Lung (tissue), 12 donors: ENCODE data around the gene PGS1. TPM values are rescaled to one million over a fixed set of nuclear protein-coding genes. Genes with fewer than 3 reads are reported as not detected.

Source experiments
- ATAC-seq: fragments of 200-7000 bp; cut with Tn5 transposase; one replicate; pipeline ENCODE4 v1.9.1; 2020; ENCODE audit warnings: moderate number of reproducible peaks; ENCODE audit not compliant: insufficient read depth, low FRiP score
- DNase-seq, 3 donors: peaks; one replicate each; pipeline ENCODE4 v3.0.0-alpha.2; 2013 to 2017
- H3K27ac ChIP-seq, 2 donors: one replicate each; pipeline ENCODE4 v1.5.1; 2013; ENCODE audit warnings: mild to moderate bottlenecking in 2 of 2, moderate library complexity in 2 of 2, control low read depth in 1 of 2, inconsistent platforms in 1 of 2, low read depth in 1 of 2, low read length in 1 of 2
- H3K27me3 ChIP-seq, 3 donors: one replicate each; pipeline ENCODE4 v1.5.1; 2013; ENCODE audit warnings: low read length in 2 of 3; ENCODE audit not compliant: control insufficient read depth in 3 of 3, insufficient read depth in 3 of 3
- H3K36me3 ChIP-seq, 4 donors: one replicate each; pipeline ENCODE4 v1.5.1; 2013; ENCODE audit warnings: low read length in 4 of 4, mild to moderate bottlenecking in 1 of 4, moderate library complexity in 1 of 4; ENCODE audit not compliant: control insufficient read depth in 4 of 4, insufficient read depth in 4 of 4
- H3K4me1 ChIP-seq, 5 donors: one replicate each; pipeline ENCODE4 v1.5.1; 2013; ENCODE audit warnings: low read length in 5 of 5, mild to moderate bottlenecking in 2 of 5, moderate library complexity in 1 of 5; ENCODE audit not compliant: control insufficient read depth in 5 of 5, insufficient read depth in 5 of 5
- H3K4me3 ChIP-seq: one replicate; pipeline ENCODE4 v1.5.1; 2013; ENCODE audit warnings: mild to moderate bottlenecking, control low read depth, moderate library complexity
- H3K9ac ChIP-seq, 2 donors: one replicate each; pipeline ENCODE4 v1.5.1; 2013; ENCODE audit warnings: low read length in 2 of 2, control low read depth in 1 of 2; ENCODE audit not compliant: insufficient read depth in 1 of 2
- H3K9me3 ChIP-seq, 4 donors: one replicate each; pipeline ENCODE4 v1.5.1; 2013; ENCODE audit warnings: low read length in 3 of 4, mild to moderate bottlenecking in 1 of 4, moderate library complexity in 1 of 4; ENCODE audit not compliant: control insufficient read depth in 4 of 4, insufficient read depth in 3 of 4
- WGBS, 2 donors: extraction: QIAGEN DNeasy Blood & Tissue Kit; methylation state at CpG; one replicate each; pipeline ENCODE4 v1.1.7; 2013; 5-methylcytosine and 5-hydroxymethylcytosine counted together
- polyA plus RNA-seq, 2 donors: library from polyadenylated mRNA; stranded (reverse); fragments of 200-250 nt; gene quantifications; one replicate each; pipeline ENCODE4 v1.2.1, GENCODE V29; 2013
- total RNA-seq, 2 donors: library from RNA; depleted of rRNA in 1 of 2; stranded (reverse); fragments of >200 nt in 1 of 2; gene quantifications; one replicate each; pipeline ENCODE4 v1.2.1, GENCODE V29; 2014 to 2021
- TF ChIP-seq, protein P1 (sequence below): IDR thresholded peaks from 2 replicates; pipeline ENCODE4 v1.5.1; 2012; ENCODE audit warnings: mild to moderate bottlenecking; ENCODE audit errors: control extremely low read depth, extremely low read depth
- donor health status: control.
- donor health status: control.
- donor health status: Bipolar disorder and iron deficiency.
- donor health status: healthy.
- donor health status: DM: yes; HTN: yes; CAD: no.

The PGS1 gene
- total and polyA plus RNA-seq, 4 donors = 44.9 to 104 (median 94.3) TPM

DNA sequence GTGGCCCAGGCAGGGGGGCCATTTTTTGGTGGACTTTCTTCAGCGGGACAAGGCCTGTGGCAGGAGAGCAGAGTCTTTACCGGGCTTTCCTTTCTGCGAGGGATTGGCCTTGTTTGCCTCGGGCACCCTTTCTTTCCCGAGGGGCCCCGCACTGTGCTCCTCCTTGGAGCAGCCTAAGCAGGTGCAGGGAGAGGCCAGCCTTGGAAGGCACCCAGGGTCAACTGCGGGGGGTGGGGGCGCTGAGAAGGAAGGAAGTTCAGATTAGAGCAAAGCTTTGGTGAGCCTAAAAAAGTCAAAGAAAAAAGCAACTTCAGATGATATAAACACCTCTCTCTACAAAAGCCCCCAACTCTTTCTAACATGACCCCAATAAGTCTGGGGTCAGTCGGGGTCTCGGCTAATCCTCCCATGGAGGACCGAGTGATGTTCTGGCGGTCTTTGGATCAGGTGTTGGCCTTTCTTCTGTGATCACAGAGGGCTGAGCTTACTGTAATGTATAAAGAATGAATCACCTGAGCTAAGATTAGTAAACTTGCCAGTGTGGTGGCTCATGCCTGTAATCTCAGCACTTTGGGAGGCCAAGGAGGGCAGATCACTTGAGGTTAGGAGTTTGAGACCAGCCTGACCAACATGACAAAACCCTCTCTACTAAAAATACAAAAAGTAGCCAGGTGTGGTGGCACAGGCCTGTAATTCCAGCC lies 63.0 kb downstream of the PGS1 start:
- DNase-seq (no peak), ATAC-seq (no peak)
- Histone ChIP-seq H3K4me1 (peaks cover 0 to 9% (median 0%) of the 10 kb centered on the region in 5 donors), H3K9me3 (no peaks in the 10 kb centered on the region), H3K27ac (no peak overlapping the region), H3K36me3 (no peaks in the 10 kb centered on the region), H3K9ac (no peak overlapping the region), H3K27me3 (peaks cover 0 to 3% (median 0%) of the 10 kb centered on the region in 3 donors), H3K4me3 (no peak overlapping the region)
- WGBS, 2 donors = 68 to 72% methylated on average over 12 of the region's 12 CpGs
- TF ChIP-seq, protein P1, sequence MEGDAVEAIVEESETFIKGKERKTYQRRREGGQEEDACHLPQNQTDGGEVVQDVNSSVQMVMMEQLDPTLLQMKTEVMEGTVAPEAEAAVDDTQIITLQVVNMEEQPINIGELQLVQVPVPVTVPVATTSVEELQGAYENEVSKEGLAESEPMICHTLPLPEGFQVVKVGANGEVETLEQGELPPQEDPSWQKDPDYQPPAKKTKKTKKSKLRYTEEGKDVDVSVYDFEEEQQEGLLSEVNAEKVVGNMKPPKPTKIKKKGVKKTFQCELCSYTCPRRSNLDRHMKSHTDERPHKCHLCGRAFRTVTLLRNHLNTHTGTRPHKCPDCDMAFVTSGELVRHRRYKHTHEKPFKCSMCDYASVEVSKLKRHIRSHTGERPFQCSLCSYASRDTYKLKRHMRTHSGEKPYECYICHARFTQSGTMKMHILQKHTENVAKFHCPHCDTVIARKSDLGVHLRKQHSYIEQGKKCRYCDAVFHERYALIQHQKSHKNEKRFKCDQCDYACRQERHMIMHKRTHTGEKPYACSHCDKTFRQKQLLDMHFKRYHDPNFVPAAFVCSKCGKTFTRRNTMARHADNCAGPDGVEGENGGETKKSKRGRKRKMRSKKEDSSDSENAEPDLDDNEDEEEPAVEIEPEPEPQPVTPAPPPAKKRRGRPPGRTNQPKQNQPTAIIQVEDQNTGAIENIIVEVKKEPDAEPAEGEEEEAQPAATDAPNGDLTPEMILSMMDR = no peak

DNA sequence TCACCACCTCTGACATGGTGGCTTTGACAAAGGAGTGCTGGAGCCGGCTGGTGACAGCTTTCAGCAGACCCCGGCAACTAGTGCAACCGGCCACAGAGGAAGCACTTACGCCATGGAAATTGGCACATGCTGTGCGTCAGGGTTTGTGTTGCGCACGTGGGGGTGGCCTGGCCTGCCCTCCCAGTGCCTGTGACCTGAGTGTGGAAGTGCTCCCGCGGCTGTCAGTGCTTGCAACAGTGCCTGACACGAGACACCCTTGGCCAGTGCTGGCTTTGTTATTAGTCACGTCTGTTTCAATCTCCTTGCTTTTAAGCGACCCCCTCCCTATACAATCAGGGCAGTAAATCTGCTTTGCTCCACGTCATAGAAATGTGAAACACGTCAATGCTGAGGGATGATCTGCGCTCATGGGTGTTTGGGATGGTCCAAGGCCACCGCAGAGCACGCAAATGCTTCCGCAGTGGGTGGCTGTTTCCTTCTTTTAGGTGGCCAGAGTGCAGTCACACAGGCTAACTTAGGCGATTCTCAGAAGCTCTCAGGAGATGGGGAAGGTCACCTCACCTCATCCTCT lies 64.3 kb downstream of the PGS1 start:
- Histone ChIP-seq H3K4me1 (peaks cover 0 to 9% (median 0%) of the 10 kb centered on the region in 5 donors), H3K27me3 (no peaks in the 10 kb centered on the region), H3K9me3 (no peaks in the 10 kb centered on the region), H3K36me3 (no peaks in the 10 kb centered on the region), H3K4me3 (no peak overlapping the region), H3K9ac (no peak overlapping the region), H3K27ac (peak overlapping the region in 1 of 2 donors; percentile 43)
- peak; percentile 73 for ATAC-seq
- DNase-seq = peak; percentile 74 to 85 (median 82)
- WGBS, 2 donors = 23 to 47% methylated on average over 19 of the region's 19 CpGs
- TF ChIP-seq, protein P1 = no peak

DNA sequence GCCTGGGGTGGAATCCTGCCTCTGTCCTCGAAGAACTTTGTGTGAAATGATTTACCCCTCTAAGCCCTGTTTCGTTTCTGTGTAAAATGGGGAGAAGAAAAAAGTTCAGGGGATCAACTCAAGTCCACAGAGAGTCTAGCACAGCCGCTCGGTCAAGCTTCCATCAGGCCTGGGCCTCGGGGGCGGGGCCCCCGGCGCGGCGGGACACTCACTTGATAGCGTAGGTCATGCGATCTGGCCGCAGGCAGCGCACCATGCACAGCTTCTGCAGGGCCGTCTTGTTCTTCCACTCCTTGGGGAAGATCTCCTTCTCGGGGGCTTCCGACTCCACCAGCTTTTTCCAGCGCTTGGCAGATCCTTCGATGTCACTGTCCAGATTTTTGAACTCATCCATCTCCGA lies 65.9 kb downstream of the PGS1 start:
- Histone ChIP-seq H3K36me3 (no peaks in the 10 kb centered on the region), H3K4me3 (no peak overlapping the region), H3K4me1 (peaks cover 0 to 9% (median 0%) of the 10 kb centered on the region in 5 donors), H3K27me3 (no peaks in the 10 kb centered on the region), H3K9me3 (no peaks in the 10 kb centered on the region), H3K27ac (no peak overlapping the region), H3K9ac (no peak overlapping the region)
- ATAC-seq = no peak
- DNase-seq = no peak
- 87 to 95% methylated on average over 20 of the region's 20 CpGs for WGBS, 2 donors
- TF ChIP-seq, protein P1 = no peak
